Measurements from ENCODE around the gene NEU3.
A peak's percentile ranks its signal among the peaks of the same experiment; 100 is the strongest.
"Not testable (repeated sequence)": the region's sequence is repeated elsewhere in the genome, so short reads cannot be mapped to it uniquely, and the experiment has no call there.

Gene NEU3

GRCh38 chr11:74989260-74989638 is 516 bp downstream of the NEU3 start:
- DNase-seq, result peak in 1 of 2 donors; percentile 25

DNA sequence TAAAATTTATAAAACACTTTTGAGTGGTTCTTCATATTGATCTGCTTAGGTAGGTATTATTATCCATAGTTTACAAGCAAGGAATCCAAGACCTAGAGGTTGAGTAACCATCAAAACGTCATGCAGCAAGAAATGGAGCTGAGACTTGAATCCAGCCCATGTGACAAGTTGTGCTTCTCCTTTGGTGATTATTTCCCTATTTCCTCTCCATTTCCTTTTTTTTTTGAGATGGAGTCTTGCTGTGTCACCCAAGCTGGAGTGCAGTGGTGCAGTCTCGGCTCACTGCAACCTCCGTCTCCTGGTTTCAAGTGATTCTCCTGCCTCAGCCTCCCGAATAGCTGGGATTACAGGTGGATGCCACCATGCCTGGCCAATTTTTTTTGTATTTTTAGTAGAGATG is 1.4 kb downstream of the NEU3 start:
- DNase-seq, result peak in 1 of 2 donors; percentile 9

DNA sequence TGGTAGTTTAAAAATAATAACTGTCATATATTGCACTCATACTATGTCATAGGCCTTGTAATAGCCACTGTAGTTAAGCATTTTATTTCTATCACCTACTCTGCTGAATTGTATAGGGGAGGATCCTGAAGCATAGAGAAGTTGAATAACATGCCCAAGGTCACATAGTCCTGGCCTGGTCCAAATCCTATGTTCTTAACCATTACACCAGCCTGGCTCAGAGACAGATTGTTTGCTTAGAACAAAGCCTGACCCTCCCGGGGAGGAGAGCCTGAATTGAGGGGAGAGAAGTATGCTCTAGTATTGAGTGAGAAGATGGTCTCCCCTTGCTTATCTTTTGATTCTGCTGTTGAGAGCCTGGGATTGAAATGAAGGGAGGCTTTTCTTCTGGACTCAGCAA is 2.2 kb downstream of the NEU3 start:
- DNase-seq, result no peak

DNA sequence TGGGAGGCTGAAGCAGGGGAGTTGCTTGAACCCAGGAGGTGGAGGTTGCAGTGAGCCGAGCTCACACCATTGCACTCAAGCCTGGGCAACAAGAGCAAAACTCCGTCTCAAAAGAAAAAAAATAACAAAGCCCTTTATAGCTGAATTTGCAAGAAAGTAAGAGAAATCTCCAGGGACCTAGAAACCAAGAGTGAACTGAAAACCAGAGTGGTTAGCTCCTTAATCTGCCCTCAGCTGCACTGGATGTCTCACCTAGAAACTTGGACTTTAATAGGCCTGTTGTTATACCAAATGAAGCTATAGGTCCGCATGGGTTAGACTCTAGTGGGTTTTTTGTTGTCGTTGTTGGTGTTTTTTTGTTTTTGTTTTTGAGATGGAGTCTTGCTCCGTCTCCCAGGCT is 4.1 kb downstream of the NEU3 start:
- no peak for DNase-seq

- DNase-seq, result no peak
These were observed 12.2 kb downstream of the NEU3 start for GRCh38 chr11:75000975-75001354.

DNA sequence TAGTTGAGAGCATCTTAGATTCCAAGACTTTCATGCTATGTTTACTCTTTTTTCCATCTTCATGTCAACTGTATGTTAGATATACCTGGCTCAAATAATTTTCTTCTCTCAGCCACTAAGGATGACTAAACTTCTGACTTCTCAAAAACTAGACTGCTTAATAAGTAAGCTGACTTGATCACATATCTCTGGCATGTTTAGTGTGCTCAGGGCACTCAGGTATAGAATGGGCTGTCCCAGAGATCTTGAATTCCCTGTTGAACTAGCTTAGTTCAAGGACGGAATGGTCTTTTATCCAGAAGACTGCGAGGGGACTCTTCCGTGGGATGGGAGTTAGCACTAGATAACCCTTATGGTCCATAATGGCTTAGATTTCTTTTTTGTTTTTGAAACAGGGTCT is 13.0 kb downstream of the NEU3 start:
- no peak for DNase-seq

GRCh38 chr11:75002516-75002915 is 13.8 kb downstream of the NEU3 start:
- DNase-seq, result no peak

DNA sequence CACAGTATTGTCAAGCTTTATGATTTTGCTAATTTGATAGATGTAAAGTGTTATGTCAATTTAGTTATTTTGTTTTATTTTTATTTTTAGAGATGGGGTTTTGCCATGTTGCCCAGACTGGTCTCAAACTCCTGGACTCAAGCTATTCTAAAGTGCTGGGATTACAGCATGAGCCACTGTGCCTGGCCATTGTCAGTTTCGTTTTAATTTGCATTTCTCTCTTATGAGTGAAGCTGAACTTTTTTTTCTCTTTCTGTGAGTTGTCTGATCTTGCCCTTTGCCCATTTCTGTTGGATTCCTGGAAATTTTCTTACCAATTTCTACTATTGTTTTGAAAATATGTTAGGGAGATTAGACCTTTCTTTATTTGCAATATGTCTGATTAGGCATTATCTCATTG is 15.5 kb downstream of the NEU3 start:
- DNase-seq, result no peak

- DNase-seq, result no peak
These were observed 22.6 kb downstream of the NEU3 start for GRCh38 chr11:75011357-75011756.

DNA sequence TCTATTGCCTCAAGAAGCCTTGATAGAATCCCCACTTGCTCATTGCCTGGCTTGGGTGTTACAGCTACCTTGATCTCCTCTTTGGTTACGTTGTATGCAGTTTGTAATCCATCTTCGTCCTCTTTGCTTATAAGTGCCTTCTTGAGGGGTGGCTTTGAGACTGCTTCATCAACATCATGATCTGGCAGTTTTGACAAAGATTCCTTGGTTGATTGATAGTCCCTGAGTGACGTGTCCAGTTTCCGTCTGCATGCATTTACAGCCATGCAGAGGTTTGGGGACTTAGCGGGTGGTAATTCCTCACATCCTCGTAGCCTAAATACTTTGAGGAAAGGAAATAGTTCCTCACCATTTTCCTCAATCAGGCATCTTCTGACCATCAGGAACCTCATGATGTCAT is 23.1 kb downstream of the NEU3 start:
- DNase-seq, result no peak

GRCh38 chr11:75013051-75013450 is 24.3 kb downstream of the NEU3 start:
- no peak for DNase-seq

GRCh38 chr11:75014129-75014528 is 25.4 kb downstream of the NEU3 start:
- DNase-seq, result no peak

DNA sequence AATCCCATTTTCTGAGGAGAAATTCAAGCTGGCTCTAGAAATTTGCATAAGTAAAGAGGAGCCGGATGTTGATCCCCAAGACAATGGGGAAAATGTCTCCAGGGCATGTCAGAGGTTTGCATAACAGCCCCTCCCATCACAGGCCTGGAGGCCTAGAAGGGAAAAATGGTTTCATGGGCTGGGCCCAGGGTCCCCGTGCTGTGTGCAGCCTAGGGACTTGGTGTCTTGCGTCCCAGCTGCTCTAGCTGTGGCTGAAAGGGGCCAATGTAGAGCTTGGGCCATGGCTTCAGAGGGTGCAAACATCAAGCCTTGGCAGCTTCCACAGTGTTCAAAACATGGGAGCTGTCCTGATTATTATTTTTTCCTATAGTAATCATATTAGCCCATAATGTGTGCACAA is 30.5 kb downstream of the NEU3 start:
- not testable (repeated sequence) for DNase-seq

DNA sequence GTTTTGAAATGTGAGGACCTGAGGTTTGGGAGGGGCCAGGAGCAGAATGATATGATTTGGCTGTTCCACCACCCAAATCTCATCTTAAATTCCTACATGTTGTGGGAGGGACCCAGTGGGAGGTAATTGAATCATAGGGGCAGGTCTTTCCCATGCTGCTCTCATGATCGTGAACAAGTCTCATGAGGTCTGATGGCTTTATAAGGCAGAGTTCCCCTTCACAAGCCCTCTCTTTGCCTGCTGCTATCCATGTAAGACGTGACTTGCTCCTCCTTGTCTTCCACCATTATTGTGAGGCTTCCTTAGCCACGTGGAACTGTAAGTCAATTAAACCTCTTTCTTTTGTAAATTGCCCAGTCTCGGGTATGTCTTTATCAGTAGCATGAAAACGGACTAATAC is 31.6 kb downstream of the NEU3 start:
- not testable (repeated sequence) for DNase-seq

DNA sequence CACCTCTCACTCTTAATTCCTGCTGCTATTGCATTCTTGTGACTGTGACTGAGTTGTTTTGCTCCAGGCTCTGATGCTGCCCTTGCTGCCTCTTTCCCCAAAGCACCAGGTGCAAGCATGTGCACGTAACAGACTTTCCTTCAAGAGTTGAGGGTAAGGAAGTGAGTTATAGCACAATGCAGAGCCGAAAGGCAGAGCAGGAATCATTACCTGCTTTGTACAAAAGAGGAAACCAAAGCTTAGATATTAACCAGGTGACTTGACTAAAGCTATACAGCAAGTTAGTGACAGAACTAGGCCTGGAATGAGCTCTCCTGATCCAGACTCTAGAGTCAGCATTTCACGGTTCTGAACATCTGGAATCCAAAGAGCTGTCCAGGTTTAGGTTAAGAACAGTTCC is 33.6 kb downstream of the NEU3 start:
- DNase-seq, result no peak

- peak; percentile 66 to 73 for DNase-seq
These were observed 34.1 kb downstream of the NEU3 start for GRCh38 chr11:75022759-75023396.

- DNase-seq, result no peak
These were observed 34.8 kb downstream of the NEU3 start for GRCh38 chr11:75023446-75024067.

DNA sequence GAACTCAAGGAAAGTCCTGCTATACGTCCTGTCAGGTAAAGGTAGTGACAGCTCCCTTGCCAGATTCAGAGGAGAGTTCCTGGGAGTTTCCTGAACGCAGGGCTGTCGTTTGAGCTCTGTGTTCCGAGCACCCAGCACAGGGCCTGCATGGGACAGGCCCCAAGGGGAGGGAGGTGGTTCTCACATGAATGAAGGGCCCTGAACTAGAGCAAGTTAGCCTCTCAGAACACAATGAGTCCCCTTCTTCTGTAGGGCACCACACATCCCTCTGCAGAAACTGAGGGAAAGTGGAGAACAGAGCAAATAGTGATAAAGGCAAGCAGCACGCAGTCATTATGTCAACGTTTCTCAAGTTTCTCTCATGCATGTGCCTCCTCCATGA is 35.3 kb downstream of the NEU3 start:
- no peak for DNase-seq

GRCh38 chr11:75024764-75025211 is 36.1 kb downstream of the NEU3 start:
- DNase-seq, result no peak

- DNase-seq, result no peak
These were observed 36.8 kb downstream of the NEU3 start for GRCh38 chr11:75025561-75025960.

- no peak for DNase-seq
These were observed 39.6 kb downstream of the NEU3 start for GRCh38 chr11:75028321-75028720.

GRCh38 chr11:75028724-75029123 is 40.0 kb downstream of the NEU3 start:
- DNase-seq, result no peak

GRCh38 chr11:75029836-75030631 is 41.3 kb downstream of the NEU3 start:
- no peak for DNase-seq

DNA sequence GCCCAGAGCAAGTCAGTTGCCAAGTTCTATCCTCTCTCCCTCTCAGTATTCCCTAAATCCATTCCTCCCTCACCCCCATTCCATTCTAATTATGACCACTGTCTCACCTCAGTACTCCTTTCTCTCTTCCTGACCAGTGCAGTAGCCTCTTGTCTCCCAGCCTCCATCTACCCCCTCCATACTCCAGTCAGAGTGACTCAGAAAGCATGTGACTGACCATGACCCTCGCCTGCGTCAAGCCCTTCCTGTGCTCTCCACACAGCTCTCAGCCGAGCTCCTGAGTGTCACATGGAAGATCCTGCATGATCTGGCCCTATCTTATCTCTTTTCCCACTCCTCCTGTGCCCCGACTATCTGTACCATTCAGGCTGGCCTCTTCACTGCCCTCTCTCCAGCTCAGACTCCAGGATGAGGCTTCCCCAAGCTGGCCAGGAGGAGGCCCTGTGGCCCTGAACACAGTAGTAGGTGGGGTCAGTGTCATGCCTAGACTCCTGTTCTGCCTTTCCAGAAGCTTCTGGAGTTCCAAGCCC is 42.6 kb downstream of the NEU3 start:
- DNase-seq, result no peak

Data from CD4-positive, alpha-beta T cell treated with Interferon alpha-2 for 1 hour (primary cell).